Measurements from ENCODE around the gene ARF1.

Gene ARF1

DNA sequence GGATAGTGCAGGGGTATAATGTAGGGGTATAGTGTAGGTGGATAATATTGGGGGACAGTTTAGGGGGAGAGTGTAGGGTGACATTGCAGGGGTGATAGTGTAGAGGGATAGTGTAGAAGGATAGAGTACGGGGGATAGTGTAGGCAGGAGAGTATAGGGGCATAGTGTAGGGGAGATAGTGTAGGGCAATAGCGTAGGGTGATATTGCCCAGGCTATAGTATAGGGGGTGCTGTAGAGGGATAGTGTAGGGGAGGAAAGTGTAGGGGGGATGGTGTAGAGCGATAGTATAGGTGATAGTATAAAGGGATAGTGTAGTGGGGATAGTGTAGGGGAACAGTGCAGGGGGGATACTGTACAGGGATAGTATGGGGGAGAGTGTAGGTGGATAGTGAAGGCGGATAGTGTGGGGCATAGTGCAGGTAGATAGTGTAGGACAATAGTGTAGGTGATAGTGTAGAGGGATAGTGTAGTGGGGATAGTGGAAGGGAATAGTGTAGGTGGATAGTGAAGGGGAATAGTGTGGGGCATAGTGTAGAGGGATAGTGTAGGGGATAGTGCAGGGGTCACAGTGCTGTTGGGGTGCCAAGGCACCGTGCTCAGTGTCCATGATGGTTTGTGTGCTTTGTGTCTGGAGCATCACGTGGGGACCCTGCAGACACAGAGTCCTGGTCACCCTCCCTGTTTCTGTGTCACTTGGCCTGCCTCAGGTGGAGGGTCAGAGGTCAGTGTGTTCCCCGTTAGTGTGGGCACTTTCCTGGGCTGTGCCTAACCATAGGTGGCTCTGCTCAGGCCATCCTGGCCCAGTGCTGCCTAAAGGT is 10.5 kb upstream of the ARF1 start:
- no peak overlapping the region for H3K4me3 ChIP-seq (replicated peaks; ENCODE audit: low read depth, low read length)
- no peak for DNase-seq (ENCODE audit: low read depth)
- TF ChIP-seq CTCF (IDR thresholded peaks at IDR 0.05; ENCODE audit: low read length, missing control alignments), result no peak

GRCh38 chr1:228072658-228073043 is 9.9 kb upstream of the ARF1 start:
- no peak overlapping the region for H3K4me3 ChIP-seq (replicated peaks; ENCODE audit: low read depth, low read length)
- no peak for DNase-seq (ENCODE audit: low read depth)
- TF ChIP-seq CTCF (IDR thresholded peaks at IDR 0.05; ENCODE audit: low read length, missing control alignments), result no peak

- TF ChIP-seq CTCF (IDR thresholded peaks at IDR 0.05; ENCODE audit: low read length, missing control alignments), result no peak
- H3K4me3 ChIP-seq (replicated peaks; ENCODE audit: low read depth, low read length), result no peak overlapping the region
- DNase-seq (ENCODE audit: low read depth), result no peak
Observed at GRCh38 chr1:228073061-228073856, 9.2 kb upstream of the ARF1 start.

- no peak overlapping the region for H3K4me3 ChIP-seq (replicated peaks; ENCODE audit: low read depth, low read length)
- DNase-seq (ENCODE audit: low read depth), result no peak
- peak; percentile 12 for TF ChIP-seq CTCF (IDR thresholded peaks at IDR 0.05; ENCODE audit: low read length, missing control alignments)
Observed at GRCh38 chr1:228073857-228074545, 8.5 kb upstream of the ARF1 start.

GRCh38 chr1:228074954-228075730 is 7.4 kb upstream of the ARF1 start:
- H3K4me3 ChIP-seq (replicated peaks; ENCODE audit: low read depth, low read length), result no peak overlapping the region
- no peak for DNase-seq (ENCODE audit: low read depth)
- no peak for TF ChIP-seq CTCF (IDR thresholded peaks at IDR 0.05; ENCODE audit: low read length, missing control alignments)

DNA sequence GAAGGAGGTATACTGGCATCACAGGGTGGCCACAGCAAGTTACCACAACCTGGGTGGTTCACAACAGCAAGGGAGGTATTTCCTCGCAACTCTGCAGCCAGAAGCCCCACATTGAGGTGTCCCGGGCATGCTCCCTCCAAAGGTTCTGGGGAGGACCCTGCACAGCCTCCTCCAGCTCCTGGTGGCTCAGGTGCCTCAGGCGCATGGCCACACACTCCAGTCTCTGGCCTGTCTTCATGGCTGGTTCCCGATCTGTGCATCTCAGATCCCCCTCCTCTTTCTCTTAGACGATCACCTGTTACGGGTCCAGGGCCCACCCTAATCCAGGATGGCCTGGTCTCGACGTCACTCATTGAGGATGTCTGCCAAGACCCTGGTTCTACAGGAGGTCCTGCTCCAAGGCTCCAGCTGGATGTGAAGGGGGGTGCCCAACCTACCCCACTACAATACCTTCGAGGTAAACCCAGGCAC is 6.7 kb upstream of the ARF1 start:
- DNase-seq (ENCODE audit: low read depth), result no peak
- no peak overlapping the region for H3K4me3 ChIP-seq (replicated peaks; ENCODE audit: low read depth, low read length)
- no peak for TF ChIP-seq CTCF (IDR thresholded peaks at IDR 0.05; ENCODE audit: low read length, missing control alignments)

Measured in fibroblast of pulmonary artery (primary cell).